GM19193 (cell line): Measurements from ENCODE around the gene GABPB1.

ENCODE experiments used
- POLR2A ChIP-seq: IDR thresholded peaks from 4 replicates; pipeline ENCODE4 v1.6.1; 2011; ENCODE audit not compliant: insufficient read depth, insufficient read length; ENCODE audit errors: extremely low read depth

GABPB1 gene

GRCh38 chr15:50236433-50236832, 118.6 kb downstream of the GABPB1 start:
- TF ChIP-seq POLR2A = no peak

GRCh38 chr15:50235794-50236193, 119.2 kb downstream of the GABPB1 start:
- TF ChIP-seq POLR2A = no peak

- no peak for TF ChIP-seq POLR2A
Observed at GRCh38 chr15:50234764-50235163, 120.2 kb downstream of the GABPB1 start.

GRCh38 chr15:50233192-50233736, 121.7 kb downstream of the GABPB1 start:
- TF ChIP-seq POLR2A = no peak

- TF ChIP-seq POLR2A = no peak
Observed at GRCh38 chr15:50232791-50233190, 122.2 kb downstream of the GABPB1 start.

GRCh38 chr15:50231761-50232160, 123.2 kb downstream of the GABPB1 start:
- no peak for TF ChIP-seq POLR2A

- no peak for TF ChIP-seq POLR2A
Observed at GRCh38 chr15:50229336-50229735, 125.7 kb downstream of the GABPB1 start.

- TF ChIP-seq POLR2A = no peak
Observed at GRCh38 chr15:50228866-50229265, 126.1 kb downstream of the GABPB1 start.

- TF ChIP-seq POLR2A = no peak
Observed at GRCh38 chr15:50227076-50227475, 127.9 kb downstream of the GABPB1 start.

- TF ChIP-seq POLR2A = no peak
Observed at GRCh38 chr15:50225938-50226337, 129.1 kb downstream of the GABPB1 start.
